Measurements from ENCODE around the gene UBE3D. TPM values are rescaled to one million over a fixed set of nuclear protein-coding genes. Genes with fewer than 3 reads are reported as not detected.

Gene UBE3D
- total RNA-seq, 1 experiment from 2014 or later = 10.7 TPM

DNA sequence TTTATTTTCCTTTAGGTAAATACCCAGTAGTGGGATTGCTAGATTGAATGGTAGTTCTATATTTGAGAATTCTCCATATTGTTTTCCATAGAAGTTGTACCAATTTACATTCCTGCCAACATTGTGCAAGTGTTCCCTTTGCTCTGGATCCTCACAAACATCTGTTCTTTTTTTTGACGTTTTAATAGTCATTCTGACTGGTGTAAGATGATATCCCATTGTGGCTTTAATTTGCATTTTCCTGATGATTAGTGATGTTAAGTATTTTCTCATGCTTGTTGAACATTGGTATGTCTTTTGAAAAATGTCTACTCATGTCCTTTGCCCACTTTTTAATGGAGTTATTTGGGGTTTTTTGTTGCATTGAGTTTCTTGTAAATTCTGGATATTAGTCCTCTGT is 85.6 kb downstream of the UBE3D start:
- H3K18ac ChIP-seq (ENCODE audit: insufficient read length, low read depth, low read length) = no peak overlapping the region
- no peak overlapping the region for H3K27ac ChIP-seq (ENCODE audit: insufficient read length, low read depth, low read length)
- no peak overlapping the region for H3K9ac ChIP-seq (ENCODE audit: extremely low read depth, insufficient read length, low read length)
- H3K4me2 ChIP-seq (ENCODE audit: insufficient read depth, insufficient read length, low read length) = no peak overlapping the region
- H3K9me3 Mint-ChIP-seq = no peaks in the 10 kb centered on the region
- no CpG with 5 or more reads among the region's 1 CpG for WGBS (ENCODE audit: extremely low coverage, insufficient read length, low lambda C conversion rate)
- no peaks in the 10 kb centered on the region for H3K9me3 ChIP-seq (ENCODE audit: control insufficient read depth, low read depth, low read length)
- no peaks in the 10 kb centered on the region for H3K79me2 ChIP-seq (ENCODE audit: insufficient read depth, low read length)
- H3K56ac ChIP-seq (ENCODE audit: insufficient read length, low read depth, low read length) = no peak overlapping the region
- H3K4ac ChIP-seq (ENCODE audit: low read depth, low read length) = no peak overlapping the region
- H4K5ac ChIP-seq (ENCODE audit: insufficient read length, low read depth, low read length) = no peak overlapping the region
- no peak overlapping the region for H2BK12ac ChIP-seq (ENCODE audit: insufficient read length, low read depth, low read length)
- no peak overlapping the region for H4K91ac ChIP-seq (ENCODE audit: insufficient read length, low read depth, low read length)
- H3K4me3 Mint-ChIP-seq = no peak overlapping the region
- H3K27me3 Mint-ChIP-seq (ENCODE audit: low read depth) = no peaks in the 10 kb centered on the region
- H3T11ph ChIP-seq (ENCODE audit: low read length) = no peak overlapping the region
- no peak overlapping the region for H2AK5ac ChIP-seq (ENCODE audit: insufficient read length, low read length)
- H2BK20ac ChIP-seq (ENCODE audit: low read depth, low read length, poor library complexity, severe bottlenecking) = no peak overlapping the region
- no peak overlapping the region for H2BK120ac ChIP-seq (ENCODE audit: low read depth, low read length, poor library complexity, severe bottlenecking)
- H3K4me1 ChIP-seq (ENCODE audit: insufficient read depth, low read length) = no peaks in the 10 kb centered on the region
- H2AFZ ChIP-seq (ENCODE audit: low read length) = no peak overlapping the region
- no peaks in the 10 kb centered on the region for H3K23me2 ChIP-seq (ENCODE audit: insufficient read length, low read depth, low read length, poor library complexity, severe bottlenecking)
- no peak overlapping the region for H4K8ac ChIP-seq (replicated peaks; ENCODE audit: insufficient read length, low read depth, low read length)
- peaks cover 0 to 2% of the 10 kb centered on the region in 2 experiments; a peak in 1 of 4 replicates for H3K4me1 Mint-ChIP-seq
- H3K14ac ChIP-seq (ENCODE audit: insufficient read depth, low read length) = no peak overlapping the region
- H3K79me1 ChIP-seq (ENCODE audit: insufficient read depth, low read depth, low read length, poor library complexity, severe bottlenecking) = no peaks in the 10 kb centered on the region
- H3K27me3 ChIP-seq (ENCODE audit: insufficient read depth, low read length) = no peaks in the 10 kb centered on the region
- TF ChIP-seq, protein P1, sequence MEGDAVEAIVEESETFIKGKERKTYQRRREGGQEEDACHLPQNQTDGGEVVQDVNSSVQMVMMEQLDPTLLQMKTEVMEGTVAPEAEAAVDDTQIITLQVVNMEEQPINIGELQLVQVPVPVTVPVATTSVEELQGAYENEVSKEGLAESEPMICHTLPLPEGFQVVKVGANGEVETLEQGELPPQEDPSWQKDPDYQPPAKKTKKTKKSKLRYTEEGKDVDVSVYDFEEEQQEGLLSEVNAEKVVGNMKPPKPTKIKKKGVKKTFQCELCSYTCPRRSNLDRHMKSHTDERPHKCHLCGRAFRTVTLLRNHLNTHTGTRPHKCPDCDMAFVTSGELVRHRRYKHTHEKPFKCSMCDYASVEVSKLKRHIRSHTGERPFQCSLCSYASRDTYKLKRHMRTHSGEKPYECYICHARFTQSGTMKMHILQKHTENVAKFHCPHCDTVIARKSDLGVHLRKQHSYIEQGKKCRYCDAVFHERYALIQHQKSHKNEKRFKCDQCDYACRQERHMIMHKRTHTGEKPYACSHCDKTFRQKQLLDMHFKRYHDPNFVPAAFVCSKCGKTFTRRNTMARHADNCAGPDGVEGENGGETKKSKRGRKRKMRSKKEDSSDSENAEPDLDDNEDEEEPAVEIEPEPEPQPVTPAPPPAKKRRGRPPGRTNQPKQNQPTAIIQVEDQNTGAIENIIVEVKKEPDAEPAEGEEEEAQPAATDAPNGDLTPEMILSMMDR (conservative IDR thresholded peaks at IDR 0.05) = no peak
- H2BK5ac ChIP-seq (ENCODE audit: insufficient read length, low read length) = no peak overlapping the region
- no peak overlapping the region for H3K23ac ChIP-seq (ENCODE audit: insufficient read length, low read depth, low read length)
- no peaks in the 10 kb centered on the region for H3K36me3 Mint-ChIP-seq (ENCODE audit: insufficient read depth in 1 of 3, low read depth in 3 of 3)
- H4K20me1 ChIP-seq (ENCODE audit: control insufficient read depth, insufficient read depth, insufficient read length) = no peaks in the 10 kb centered on the region
- no peak for DNase-seq
- H2BK15ac ChIP-seq (ENCODE audit: low read depth, low read length) = no peak overlapping the region
- H3K27ac Mint-ChIP-seq = no peak overlapping the region

All from H9 (cell line).